Stimulated activated CD4-positive, alpha-beta T cell treated with anti-CD3 and anti-CD28 coated beads, Interleukin-2, amount 100 ng/mL, for 4 hours (primary cell): ENCODE data around the gene SMYD2.

Source experiments
- DNase-seq: peaks from one replicate; pipeline ENCODE4 v3.0.0-alpha.2; 2020; ENCODE audit warnings: low read depth

Gene SMYD2

GRCh38 chr1:214361636-214362035 lies 80.7 kb downstream of the SMYD2 start:
- no peak for DNase-seq

GRCh38 chr1:214362188-214362882 lies 81.4 kb downstream of the SMYD2 start:
- DNase-seq, result no peak

GRCh38 chr1:214363386-214363785 lies 82.4 kb downstream of the SMYD2 start:
- DNase-seq, result no peak

GRCh38 chr1:214364386-214364785 lies 83.4 kb downstream of the SMYD2 start:
- DNase-seq, result no peak

GRCh38 chr1:214364786-214365295 lies 83.9 kb downstream of the SMYD2 start:
- no peak for DNase-seq

- no peak for DNase-seq
Measured at GRCh38 chr1:214367841-214368240, 86.9 kb downstream of the SMYD2 start.

GRCh38 chr1:214369364-214369763 lies 88.4 kb downstream of the SMYD2 start:
- DNase-seq, result no peak

GRCh38 chr1:214370615-214371014 lies 89.7 kb downstream of the SMYD2 start:
- no peak for DNase-seq

GRCh38 chr1:214372092-214372491 lies 91.1 kb downstream of the SMYD2 start:
- DNase-seq, result no peak

- no peak for DNase-seq
Measured at GRCh38 chr1:214377485-214377884, 96.5 kb downstream of the SMYD2 start.

- DNase-seq, result no peak
Measured at GRCh38 chr1:214377886-214378285, 96.9 kb downstream of the SMYD2 start.

- no peak for DNase-seq
Measured at GRCh38 chr1:214378492-214378891, 97.5 kb downstream of the SMYD2 start.

- no peak for DNase-seq
Measured at GRCh38 chr1:214379236-214379970, 98.4 kb downstream of the SMYD2 start.

GRCh38 chr1:214380396-214380795 lies 99.4 kb downstream of the SMYD2 start:
- no peak for DNase-seq

- no peak for DNase-seq
Measured at GRCh38 chr1:214380986-214381695, 100.2 kb downstream of the SMYD2 start.

- no peak for DNase-seq
Measured at GRCh38 chr1:214383381-214384372, 102.7 kb downstream of the SMYD2 start.

GRCh38 chr1:214384373-214385079 lies 103.6 kb downstream of the SMYD2 start:
- no peak for DNase-seq

- no peak for DNase-seq
Measured at GRCh38 chr1:214385428-214385827, 104.5 kb downstream of the SMYD2 start.

GRCh38 chr1:214386333-214386732 lies 105.4 kb downstream of the SMYD2 start:
- no peak for DNase-seq
